Body of pancreas (tissue), 4 donors: ENCODE measurements around the gene HABP4. TPM values are rescaled to one million over a fixed set of nuclear protein-coding genes. Genes with fewer than 3 reads are reported as not detected.

Experiments used
- ATAC-seq: fragments of 150-250 bp; one replicate; pipeline ENCODE4 v1.9.1; 2016
- DNase-seq, 4 donors: peaks; one replicate each; pipeline ENCODE4 v3.0.0-alpha.2; 2019
- H3K27ac ChIP-seq, 4 donors: fragments of 200-600 bp; sonication (generic); 1 replicate in 3 of 4; 2 replicates in 1 of 4; pipeline versions ENCODE4 v1.5.1 to v1.6.1; 2016 to 2019; ENCODE audit warnings: mild to moderate bottlenecking in 1 of 4, mixed read lengths in 1 of 4, moderate library complexity in 1 of 4
- H3K27me3 ChIP-seq, 2 donors: fragments of 200-600 bp; sonication (generic); one replicate each; pipeline ENCODE4 v1.6.0; 2016; ENCODE audit warnings: mild to moderate bottlenecking in 1 of 2
- H3K36me3 ChIP-seq, 2 donors: fragments of 200-600 bp; sonication (generic); replicated peaks in 1 of 2; 2 replicates each; pipeline ENCODE4 v1.5.1; 2016; ENCODE audit warnings: low read depth in 2 of 2; ENCODE audit not compliant: insufficient read depth in 1 of 2
- H3K4me1 ChIP-seq: fragments of 200-600 bp; sonication (generic); one replicate; pipeline ENCODE4 v1.6.0; 2016
- H3K4me3 ChIP-seq, 2 donors: fragments of 200-600 bp; sonication (generic); 1 replicate in 1 of 2; 2 replicates in 1 of 2; pipeline ENCODE4 v1.5.1; 2016 to 2019
- H3K9me3 ChIP-seq, 3 donors: fragments of 200-600 bp; sonication (generic); 1 replicate in 2 of 3; 2 replicates in 1 of 3; pipeline ENCODE4 v1.5.1; 2016
- CTCF ChIP-seq, 7 experiments: fragments of 450-650 bp in 4 of 7; fragments of 200-600 bp in 3 of 7; sonication (generic) in 3 of 7; IDR thresholded peaks; one replicate each; pipeline ENCODE4 v1.5.1; 2016 to 2019; ENCODE audit warnings: antibody characterized with exemption in 7 of 7
- POLR2A ChIP-seq, 3 donors: fragments of 450-650 bp; IDR thresholded peaks; one replicate each; pipeline ENCODE4 v1.6.1; 2016; ENCODE audit warnings: antibody characterized with exemption in 3 of 3, mild to moderate bottlenecking in 2 of 3
- WGBS, 2 donors: methylation state at CpG; one replicate each; pipeline ENCODE4 v1.1.5; 2017; 5-methylcytosine and 5-hydroxymethylcytosine counted together
- intact Hi-C: fragments of 100-400 bp; cut with DNase I; formaldehyde crosslinking; loops from one replicate; pipeline ENCODE4 v1.15.1; 2023
- total RNA-seq, 2 donors: library from RNA; depleted of rRNA; stranded (reverse); fragments of >200 nt; gene quantifications; one replicate each; pipeline ENCODE4 v1.1.0, GENCODE V29; 2016

Gene HABP4
- total RNA-seq, 2 donors from 2014 or later = 12.2 to 12.5 TPM

GRCh38 chr9:96498796-96499195, 48.8 kb downstream of the HABP4 start:
- Histone ChIP-seq H3K27ac (no peak overlapping the region), H3K9me3 (no peaks in the 10 kb centered on the region), H3K27me3 (no peaks in the 10 kb centered on the region), H3K36me3 (no peaks in the 10 kb centered on the region), H3K4me3 (no peak overlapping the region), H3K4me1 (no peaks in the 10 kb centered on the region)
- no peak for TF ChIP-seq POLR2A (IDR thresholded peaks at IDR 0.05)
- no peak for TF ChIP-seq CTCF (IDR thresholded peaks at IDR 0.05)
- ATAC-seq (no peak), DNase-seq (no peak)
- intact Hi-C loops = no loop called here
- 87 to 90% methylated on average over 2 to 5 of the region's 7 CpGs for WGBS, 2 donors

- ATAC-seq (no peak), DNase-seq (no peak)
- Histone ChIP-seq H3K4me1 (no peaks in the 10 kb centered on the region), H3K27ac (no peak overlapping the region), H3K4me3 (no peak overlapping the region), H3K27me3 (no peaks in the 10 kb centered on the region), H3K36me3 (no peaks in the 10 kb centered on the region), H3K9me3 (no peaks in the 10 kb centered on the region)
- no peak for TF ChIP-seq CTCF (IDR thresholded peaks at IDR 0.05)
- no peak for TF ChIP-seq POLR2A (IDR thresholded peaks at IDR 0.05)
- intact Hi-C loops = no loop called here
- WGBS, 2 donors = 86 to 90% methylated on average over 7 of the region's 7 CpGs
Measured at GRCh38 chr9:96499257-96499656, 49.3 kb downstream of the HABP4 start.

- H3K36me3 ChIP-seq = no peaks in the 10 kb centered on the region
- no peak overlapping the region for H3K4me3 ChIP-seq
- 91 to 93% methylated on average over 14 of the region's 14 CpGs for WGBS, 2 donors
- no peak for ATAC-seq
- no peaks in the 10 kb centered on the region for H3K27me3 ChIP-seq
- intact Hi-C loops = no loop called here
- H3K9me3 ChIP-seq = no peaks in the 10 kb centered on the region
- TF ChIP-seq CTCF (IDR thresholded peaks at IDR 0.05) = no peak
- no peak for TF ChIP-seq POLR2A (IDR thresholded peaks at IDR 0.05)
- no peaks in the 10 kb centered on the region for H3K4me1 ChIP-seq
- no peak overlapping the region for H3K27ac ChIP-seq
- DNase-seq = no peak
Measured at GRCh38 chr9:96500696-96501632, 51.0 kb downstream of the HABP4 start.

GRCh38 chr9:96501633-96502538, 51.9 kb downstream of the HABP4 start:
- Histone ChIP-seq H3K4me1 (no peaks in the 10 kb centered on the region), H3K36me3 (no peaks in the 10 kb centered on the region), H3K4me3 (no peak overlapping the region), H3K27me3 (no peaks in the 10 kb centered on the region), H3K9me3 (no peaks in the 10 kb centered on the region), H3K27ac (no peak overlapping the region)
- intact Hi-C loops = no loop called here
- TF ChIP-seq CTCF (IDR thresholded peaks at IDR 0.05) (no peak), POLR2A (IDR thresholded peaks at IDR 0.05) (no peak)
- DNase-seq (no peak), ATAC-seq (no peak)
- WGBS, 2 donors = 90 to 93% methylated on average over 15 of the region's 15 CpGs
